Right ventricle myocardium superior (tissue), 1 donor: ENCODE results near the gene FOXJ2. TPM values are rescaled to one million over a fixed set of nuclear protein-coding genes. Genes with fewer than 3 reads are reported as not detected.
"Not testable (repeated sequence)": the region's sequence is repeated elsewhere in the genome, so short reads cannot be mapped to it uniquely, and the experiment has no call there.

ENCODE experiments used
- ATAC-seq: fragments of 200-7000 bp; cut with Tn5 transposase; one replicate; pipeline ENCODE4 v1.9.1; 2020; ENCODE audit warnings: mild to moderate bottlenecking; ENCODE audit not compliant: poor library complexity
- DNase-seq: peaks from one replicate; pipeline ENCODE4 v3.0.0-alpha.2; 2020
- intact Hi-C: fragments of 100-400 bp; cut with DNase I; formaldehyde crosslinking; loops from one replicate; pipeline ENCODE4 v1.11.2; 2022
- long read RNA-seq: library from polyadenylated mRNA; unstranded; transcript quantifications from one replicate; pipeline ENCODE4 v2.0.0, GENCODE V29; 2021
- total RNA-seq: library from RNA; stranded (reverse); fragmentation: NEBNext Ultra II Directional; extraction: Animal tissue kit (Norgen Biotek cat#: 25700); gene quantifications from one replicate; pipeline ENCODE4 v1.2.1, GENCODE V29; 2021
- donor health status: DM: no; HTN: yes; CAD: no; lungs with severe emphysema.

Gene FOXJ2
- total RNA-seq, result 22.4 TPM
- long read RNA-seq, full-length matches to known transcripts, result 2 of 17 reads
- long read RNA-seq, partial matches to known transcripts, result 13 of 17 reads
- long read RNA-seq, other reads (novel, unspliced or antisense), result 2 of 17 reads

- DNase-seq, result peak; percentile 88
- ATAC-seq, result peak; percentile 93
- intact Hi-C loops, result loop anchor here (10.0 kb wide), 1 partner anchor 98 kb away; the partner anchor contains the start of gene SLC2A3
These were observed at the start of gene FOXJ2 for GRCh38 chr12:8032242-8033152. FOXJ2 (plus strand) TSS chr12:8032716; CDS start chr12:8039833, 7,117 bp downstream.

- ATAC-seq, intact Hi-C loops, DNase-seq: not testable (repeated sequence)
These were observed 49.5 kb upstream of the FOXJ2 start for GRCh38 chr12:7983019-7983418.

DNA sequence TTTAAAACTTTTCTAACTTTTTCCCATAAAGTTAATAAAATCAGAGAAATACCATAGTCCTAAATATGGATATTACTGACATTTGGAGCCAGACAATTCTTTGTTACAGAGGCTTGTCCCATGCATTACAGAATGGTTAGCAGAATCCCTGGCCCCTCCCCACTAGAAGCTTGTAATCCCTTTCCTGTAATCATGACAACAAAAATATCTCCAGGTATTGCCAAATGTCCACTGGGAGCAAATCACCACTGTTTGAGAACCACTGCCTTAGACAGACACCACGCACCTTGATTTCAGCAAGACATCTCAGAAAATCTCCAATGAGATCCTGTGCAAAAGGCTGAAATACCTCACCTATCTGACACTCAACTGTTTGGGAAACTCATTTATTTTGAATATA lies 49.1 kb upstream of the FOXJ2 start:
- ATAC-seq, DNase-seq, intact Hi-C loops: not testable (repeated sequence)

- no peak for ATAC-seq
- intact Hi-C loops, result no loop called here
- no peak for DNase-seq
These were observed 47.6 kb upstream of the FOXJ2 start for GRCh38 chr12:7984900-7985299.

DNA sequence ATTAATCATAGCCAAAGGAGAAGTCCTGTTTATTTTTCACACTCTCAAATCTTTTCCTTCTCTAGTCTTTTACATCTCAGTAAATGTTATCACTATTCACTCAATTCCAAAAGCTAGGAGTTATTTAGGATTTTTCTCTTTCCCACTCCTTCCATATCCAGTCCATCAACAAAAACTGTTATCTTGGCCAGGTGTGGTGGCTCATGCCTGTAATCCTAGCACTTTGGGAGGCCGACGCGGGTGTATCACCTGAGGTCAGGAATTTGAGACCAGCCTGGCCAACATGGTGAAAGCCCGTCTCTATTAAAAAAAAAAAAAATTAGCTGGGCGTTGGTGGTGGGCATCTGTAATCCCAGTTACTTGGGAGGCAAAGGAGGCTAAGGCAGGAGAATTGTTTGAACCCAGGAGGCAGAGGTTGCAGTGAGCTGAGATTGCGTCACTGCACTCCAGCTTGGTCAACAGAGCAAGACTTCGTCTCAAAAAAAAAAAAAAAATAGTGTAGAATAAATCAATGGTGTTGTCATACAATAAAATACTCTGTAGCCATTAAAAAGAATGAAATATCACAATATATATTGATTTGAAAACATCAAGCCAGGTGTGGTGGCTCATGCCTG lies 46.6 kb upstream of the FOXJ2 start:
- no peak for ATAC-seq
- intact Hi-C loops, result no loop called here

GRCh38 chr12:7989827-7990491 lies 42.6 kb upstream of the FOXJ2 start:
- DNase-seq (peak; percentile 54), ATAC-seq (peak; percentile 69)
- intact Hi-C loops, result loop anchor here (5.0 kb wide), 1 partner anchor 128 kb away; no protein-coding TSS in a partner anchor

More for the DNA sequence above, 46.6 kb upstream of the FOXJ2 start:
- DNase-seq, result no peak

- ATAC-seq, result no peak
- intact Hi-C loops, result loop anchor here (5.0 kb wide), 1 partner anchor 129 kb away; no protein-coding TSS in a partner anchor
- no peak for DNase-seq
These were observed 41.0 kb upstream of the FOXJ2 start for GRCh38 chr12:7991535-7991934.

GRCh38 chr12:7994731-7995205 lies 37.7 kb upstream of the FOXJ2 start:
- DNase-seq (no peak), ATAC-seq (peak; percentile 20)
- intact Hi-C loops, result loop anchor here (5.0 kb wide), 1 partner anchor 132 kb away; no protein-coding TSS in a partner anchor

DNA sequence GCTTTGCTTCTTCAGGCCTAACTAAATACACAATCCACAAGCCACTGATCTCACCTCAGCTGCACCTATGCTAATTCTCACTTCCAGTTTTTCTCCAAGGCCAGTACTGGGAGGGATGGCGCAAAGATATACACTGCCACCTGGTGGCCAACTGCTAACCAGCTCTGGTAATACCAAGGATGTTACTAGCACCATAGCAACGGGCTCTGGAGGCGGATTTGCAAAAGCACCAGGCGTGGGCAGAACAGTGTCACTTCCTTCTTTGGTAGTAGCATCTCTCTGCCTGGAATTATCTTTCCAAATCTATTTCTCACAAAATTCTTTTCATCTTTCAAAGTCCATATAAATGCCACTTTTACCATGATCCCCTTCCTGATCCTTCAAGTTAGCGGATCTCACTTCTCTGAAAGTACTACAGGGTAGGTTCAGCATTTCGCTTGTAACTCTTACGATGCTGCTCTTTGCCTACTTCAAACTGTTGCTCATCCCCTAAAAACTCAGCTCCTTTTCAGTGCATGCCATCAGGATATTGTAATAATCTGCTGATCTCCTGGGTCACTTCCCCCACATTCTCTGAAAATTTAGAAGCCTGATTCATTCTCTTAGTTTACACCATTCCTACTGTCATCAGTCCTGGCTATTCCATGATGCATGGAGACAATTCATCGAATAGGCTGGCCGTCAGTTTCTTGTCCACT lies 37.1 kb upstream of the FOXJ2 start:
- intact Hi-C loops, result no loop called here
- peak; percentile 100 for ATAC-seq

GRCh38 chr12:8000827-8001226 lies 31.7 kb upstream of the FOXJ2 start:
- ATAC-seq, intact Hi-C loops, DNase-seq: not testable (repeated sequence)

More for the DNA sequence above, 37.1 kb upstream of the FOXJ2 start:
- peak; percentile 83 for DNase-seq

DNA sequence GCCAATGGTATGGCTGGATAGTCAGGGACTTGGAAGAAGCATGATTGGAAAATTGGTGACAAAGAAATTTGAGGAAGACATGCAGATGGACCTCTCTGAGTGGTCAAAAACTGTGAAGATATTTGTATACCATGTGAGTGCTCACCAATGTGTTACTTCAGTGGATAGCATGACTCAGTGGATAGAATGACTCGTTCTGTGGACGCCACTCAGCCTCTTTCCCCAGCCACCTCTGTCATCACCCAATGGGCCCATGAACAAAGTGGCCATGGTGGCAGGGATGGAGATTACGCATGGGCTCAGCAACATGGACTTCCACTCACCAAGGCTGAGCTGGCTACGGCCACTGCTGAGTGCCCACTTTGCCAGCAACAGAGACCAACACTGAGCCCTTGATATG lies 31.0 kb upstream of the FOXJ2 start:
- ATAC-seq, DNase-seq, intact Hi-C loops: not testable (repeated sequence)

GRCh38 chr12:8004897-8005296 lies 27.6 kb upstream of the FOXJ2 start:
- intact Hi-C loops, DNase-seq, ATAC-seq: not testable (repeated sequence)

DNA sequence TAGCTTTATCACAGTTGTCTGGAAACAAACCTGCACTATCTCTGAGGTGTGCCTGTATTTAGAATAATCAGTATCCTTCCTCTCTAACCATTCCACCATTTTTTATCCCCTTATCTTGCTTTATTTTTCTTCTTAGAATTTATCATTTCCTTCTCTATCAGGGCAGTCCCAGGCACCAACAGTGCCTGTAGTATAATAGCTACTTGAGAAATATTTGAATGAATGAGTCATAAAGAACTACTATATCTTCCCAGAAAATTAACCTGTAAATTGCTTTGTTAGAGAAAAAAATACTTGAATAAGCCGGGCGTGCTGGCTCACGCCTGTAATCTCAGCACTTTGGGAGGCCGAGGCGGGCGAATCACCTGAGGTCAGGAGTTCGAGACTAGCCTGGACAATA lies 21.2 kb upstream of the FOXJ2 start:
- intact Hi-C loops, result no loop called here
- DNase-seq, result no peak
- ATAC-seq, result no peak

GRCh38 chr12:8012651-8013309 lies 19.7 kb upstream of the FOXJ2 start:
- no peak for DNase-seq
- no peak for ATAC-seq
- intact Hi-C loops, result no loop called here

GRCh38 chr12:8014836-8015235 lies 17.7 kb upstream of the FOXJ2 start:
- DNase-seq (no peak), ATAC-seq (no peak)

GRCh38 chr12:8018213-8018612 lies 14.3 kb upstream of the FOXJ2 start:
- ATAC-seq, DNase-seq, intact Hi-C loops: not testable (repeated sequence)

More at GRCh38 chr12:8014836-8015235, 17.7 kb upstream of the FOXJ2 start:
- intact Hi-C loops, result no loop called here
